Mesenchymal stem cell (in vitro differentiated cells and primary cell): ENCODE results near the gene DOCK2.

Experiments used
- DNase-seq: peaks from one replicate; pipeline ENCODE4 v3.0.0-alpha.2; 2013
- H2AFZ ChIP-seq: one replicate; pipeline ENCODE4 v1.6.1; 2013; ENCODE audit warnings: low read depth, mild to moderate bottlenecking, control low read depth, inconsistent platforms, low read length, moderate library complexity
- H2AK5ac ChIP-seq: 2 replicates; pipeline ENCODE4 v1.6.1; 2013; ENCODE audit warnings: low read length, moderate library complexity, mild to moderate bottlenecking, inconsistent platforms; ENCODE audit not compliant: severe bottlenecking
- H2BK120ac ChIP-seq: one replicate; pipeline ENCODE4 v1.6.1; 2013; ENCODE audit warnings: low read depth, mild to moderate bottlenecking, inconsistent platforms, low read length, moderate library complexity
- H2BK12ac ChIP-seq, 2 experiments: one replicate each; pipeline ENCODE4 v1.6.1; 2013; ENCODE audit warnings: inconsistent platforms in 2 of 2, low read length in 2 of 2, mild to moderate bottlenecking in 2 of 2, moderate library complexity in 2 of 2, control low read depth in 1 of 2
- H2BK15ac ChIP-seq: one replicate; pipeline ENCODE4 v1.6.1; 2013; ENCODE audit warnings: mild to moderate bottlenecking, low read depth, inconsistent platforms; ENCODE audit not compliant: poor library complexity, severe bottlenecking
- H2BK5ac ChIP-seq: 2 replicates; pipeline ENCODE4 v1.6.1; 2013; ENCODE audit warnings: low read depth, mild to moderate bottlenecking, low read length, control low read depth, inconsistent platforms; ENCODE audit not compliant: poor library complexity, severe bottlenecking
- H3K14ac ChIP-seq, 2 experiments: one replicate each; pipeline ENCODE4 v1.6.1; 2013; ENCODE audit warnings: inconsistent platforms in 2 of 2, low read length in 2 of 2, control low read depth in 1 of 2, mild to moderate bottlenecking in 1 of 2, moderate library complexity in 1 of 2
- H3K18ac ChIP-seq, 2 experiments: one replicate each; pipeline ENCODE4 v1.6.1; 2013; ENCODE audit warnings: inconsistent platforms in 2 of 2, low read length in 2 of 2, control low read depth in 1 of 2, low read depth in 1 of 2, mild to moderate bottlenecking in 1 of 2
- H3K23ac ChIP-seq, 2 experiments: one replicate each; pipeline ENCODE4 v1.6.1; 2013; ENCODE audit warnings: inconsistent platforms in 2 of 2, low read length in 2 of 2, mild to moderate bottlenecking in 2 of 2, moderate library complexity in 2 of 2, control low read depth in 1 of 2
- H3K27ac ChIP-seq: 2 replicates; pipeline ENCODE4 v1.5.1; 2013; ENCODE audit warnings: mild to moderate bottlenecking, moderate library complexity, low read length, control low read depth, inconsistent platforms; ENCODE audit not compliant: poor library complexity, severe bottlenecking
- H3K27me3 ChIP-seq, 2 experiments: 2 replicates each; pipeline versions ENCODE4 v1.6.1 to v1.7.0; 2013; ENCODE audit warnings: low read length in 2 of 2, mild to moderate bottlenecking in 2 of 2, moderate library complexity in 2 of 2, control low read depth in 1 of 2, inconsistent platforms in 1 of 2; ENCODE audit not compliant: control insufficient read depth in 1 of 2, insufficient read depth in 1 of 2
- H3K36me3 ChIP-seq, 2 experiments: 2 replicates each; pipeline versions ENCODE4 v1.6.1 to v1.7.0; 2013; ENCODE audit warnings: low read length in 2 of 2, control low read depth in 1 of 2, inconsistent platforms in 1 of 2, low read depth in 1 of 2, mild to moderate bottlenecking in 1 of 2; ENCODE audit not compliant: insufficient read depth in 2 of 2, control insufficient read depth in 1 of 2
- H3K4ac ChIP-seq, 2 experiments: one replicate each; pipeline ENCODE4 v1.6.1; 2013; ENCODE audit warnings: inconsistent platforms in 2 of 2, low read length in 2 of 2, mild to moderate bottlenecking in 2 of 2, moderate library complexity in 2 of 2, control low read depth in 1 of 2, low read depth in 1 of 2
- H3K4me1 ChIP-seq: 2 replicates; pipeline ENCODE4 v1.6.1; 2013; ENCODE audit warnings: low read depth, low read length, control low read depth; ENCODE audit not compliant: control insufficient read depth, insufficient read depth
- H3K4me2 ChIP-seq: 2 replicates; pipeline ENCODE4 v1.6.1; 2013; ENCODE audit warnings: low read length, mild to moderate bottlenecking, inconsistent platforms; ENCODE audit not compliant: poor library complexity, severe bottlenecking
- H3K4me3 ChIP-seq, 2 experiments: 2 replicates each; pipeline versions ENCODE4 v1.5.1 to v1.7.0; 2013; ENCODE audit warnings: low read length in 2 of 2, mild to moderate bottlenecking in 2 of 2, control low read depth in 1 of 2, low read depth in 1 of 2; ENCODE audit not compliant: insufficient read depth in 1 of 2
- H3K79me1 ChIP-seq: replicated peaks from 2 replicates; pipeline ENCODE4 v1.6.1; 2013; ENCODE audit warnings: mild to moderate bottlenecking, control low read depth, low read length, inconsistent platforms; ENCODE audit not compliant: poor library complexity, severe bottlenecking
- H3K9ac ChIP-seq: 2 replicates; pipeline ENCODE4 v1.7.0; 2013; ENCODE audit warnings: mild to moderate bottlenecking, low read length, moderate library complexity
- H3K9me3 ChIP-seq: 2 replicates; pipeline ENCODE4 v1.7.0; 2013; ENCODE audit warnings: mild to moderate bottlenecking, low read length; ENCODE audit not compliant: control insufficient read depth
- H4K8ac ChIP-seq: one replicate; pipeline ENCODE4 v1.6.1; 2013; ENCODE audit warnings: inconsistent platforms, mild to moderate bottlenecking, low read length, moderate library complexity
- H4K91ac ChIP-seq: one replicate; pipeline ENCODE4 v1.6.1; 2013; ENCODE audit warnings: mild to moderate bottlenecking, low read length, inconsistent platforms
- WGBS: methylation state at CpG from one replicate; pipeline ENCODE4 v1.1.7; 2013; ENCODE audit warnings: mixed read lengths; 5-methylcytosine and 5-hydroxymethylcytosine counted together

Gene DOCK2

GRCh38 chr5:169811680-169812079 lies 174.6 kb downstream of the DOCK2 start:
- H2BK15ac ChIP-seq = peak overlapping the region; percentile 13
- H3K4me1 ChIP-seq = peaks cover 11% of the 10 kb centered on the region
- peak overlapping the region; percentile 35 for H4K91ac ChIP-seq
- no peak overlapping the region for H2AK5ac ChIP-seq
- no peak overlapping the region for H3K27ac ChIP-seq
- H3K14ac ChIP-seq = peak overlapping the region in 1 of 2 experiments; percentile 74
- no peak overlapping the region for H2BK120ac ChIP-seq
- no peak overlapping the region for H3K23ac ChIP-seq
- no peaks in the 10 kb centered on the region for H3K9me3 ChIP-seq
- H2BK12ac ChIP-seq = peak overlapping the region; percentile 6 to 79
- DNase-seq = no peak
- no peak overlapping the region for H3K4me2 ChIP-seq
- no peak overlapping the region for H4K8ac ChIP-seq
- 92% methylated on average over 5 of the region's 5 CpGs for WGBS
- H3K4me3 ChIP-seq = peak overlapping the region in 1 of 2 experiments; percentile 11
- peaks cover 1% of the 10 kb centered on the region for H3K79me1 ChIP-seq
- H3K36me3 ChIP-seq = no peaks in the 10 kb centered on the region
- peak overlapping the region in 1 of 2 experiments; percentile 33 for H3K18ac ChIP-seq
- no peak overlapping the region for H3K9ac ChIP-seq
- H3K4ac ChIP-seq = peak overlapping the region in 1 of 2 experiments; percentile 17
- no peak overlapping the region for H2BK5ac ChIP-seq
- H3K27me3 ChIP-seq = peaks cover 0 to 3% of the 10 kb centered on the region in 2 experiments
- no peak overlapping the region for H2AFZ ChIP-seq

DNA sequence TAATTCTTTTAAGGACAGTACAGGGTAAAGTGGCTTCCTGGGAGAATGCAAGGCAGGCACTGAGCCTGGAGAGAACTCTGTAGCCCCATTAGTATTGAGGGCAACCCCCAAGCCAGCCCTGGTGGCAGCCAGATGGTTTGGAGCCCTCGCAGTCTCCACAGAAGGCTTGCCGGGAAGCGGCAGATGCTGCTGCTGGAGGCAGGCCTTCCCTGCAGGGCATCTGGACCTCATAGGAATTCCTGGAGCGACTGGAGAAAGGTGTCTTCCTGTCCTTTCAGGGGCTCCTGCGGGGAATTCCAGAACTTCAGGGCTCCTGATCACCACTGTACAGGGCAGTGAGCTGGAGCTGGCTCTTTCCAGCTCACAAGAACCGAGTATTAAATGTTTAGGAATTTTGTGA lies 175.7 kb downstream of the DOCK2 start:
- Histone ChIP-seq H4K8ac (no peak overlapping the region), H3K27ac (no peak overlapping the region), H3K4me3 (no peak overlapping the region), H2BK5ac (no peak overlapping the region), H3K18ac (no peak overlapping the region), H3K4me2 (no peak overlapping the region), H3K9me3 (no peaks in the 10 kb centered on the region), H2BK15ac (peak overlapping the region; percentile 81), H2AFZ (no peak overlapping the region), H3K9ac (no peak overlapping the region), H3K36me3 (no peaks in the 10 kb centered on the region), H3K79me1 (peaks cover 1% of the 10 kb centered on the region), H3K4ac (no peak overlapping the region), H3K23ac (no peak overlapping the region), H4K91ac (no peak overlapping the region), H2AK5ac (no peak overlapping the region), H3K4me1 (peaks cover 11% of the 10 kb centered on the region), H2BK120ac (no peak overlapping the region), H2BK12ac (no peak overlapping the region), H3K27me3 (peaks cover 0 to 3% of the 10 kb centered on the region in 2 experiments), H3K14ac (no peak overlapping the region)
- DNase-seq = no peak
- 85% methylated on average over 5 of the region's 6 CpGs for WGBS

GRCh38 chr5:169814045-169814444 lies 177.0 kb downstream of the DOCK2 start:
- H4K91ac ChIP-seq = no peak overlapping the region
- H2BK120ac ChIP-seq = no peak overlapping the region
- no peak overlapping the region for H2BK5ac ChIP-seq
- H2AFZ ChIP-seq = no peak overlapping the region
- peaks cover 11% of the 10 kb centered on the region for H3K4me1 ChIP-seq
- H4K8ac ChIP-seq = no peak overlapping the region
- H3K9ac ChIP-seq = no peak overlapping the region
- H3K27ac ChIP-seq = no peak overlapping the region
- H3K36me3 ChIP-seq = no peaks in the 10 kb centered on the region
- no peak overlapping the region for H2AK5ac ChIP-seq
- H2BK15ac ChIP-seq = no peak overlapping the region
- H3K79me1 ChIP-seq = peaks cover 1% of the 10 kb centered on the region
- H3K4me3 ChIP-seq = no peak overlapping the region
- no peak overlapping the region for H3K18ac ChIP-seq
- no peak overlapping the region for H3K23ac ChIP-seq
- no peak for DNase-seq
- no peak overlapping the region for H2BK12ac ChIP-seq
- peaks cover 0 to 3% of the 10 kb centered on the region in 2 experiments for H3K27me3 ChIP-seq
- H3K4me2 ChIP-seq = no peak overlapping the region
- WGBS = 88% methylated on average over 3 of the region's 3 CpGs
- H3K14ac ChIP-seq = no peak overlapping the region
- no peak overlapping the region for H3K4ac ChIP-seq
- H3K9me3 ChIP-seq = no peaks in the 10 kb centered on the region

DNA sequence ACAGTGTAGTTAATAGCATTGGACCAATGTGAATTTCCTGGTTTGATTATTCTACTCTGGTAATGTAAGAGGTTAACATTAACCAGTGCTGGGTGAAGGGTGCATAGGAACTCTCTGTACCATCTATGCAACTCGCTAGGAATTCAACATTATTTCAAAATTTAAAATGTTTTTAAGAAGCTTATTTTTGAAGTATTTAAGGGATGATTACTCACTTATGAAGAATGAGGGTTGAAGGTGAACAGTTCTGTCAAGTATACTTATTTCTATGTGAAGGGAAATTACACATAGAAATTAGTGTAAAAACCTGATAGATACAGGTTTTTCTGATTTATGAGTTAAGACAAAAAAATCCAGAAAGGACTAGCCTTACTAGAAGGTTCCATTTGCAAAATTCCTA lies 177.4 kb downstream of the DOCK2 start:
- Histone ChIP-seq H2BK5ac (no peak overlapping the region), H3K79me1 (peaks cover 1% of the 10 kb centered on the region), H3K9ac (no peak overlapping the region), H3K23ac (no peak overlapping the region), H4K8ac (no peak overlapping the region), H3K4ac (no peak overlapping the region), H3K27ac (peak overlapping the region; percentile 18), H2BK15ac (no peak overlapping the region), H3K27me3 (peaks cover 0 to 2% of the 10 kb centered on the region in 2 experiments), H2AFZ (no peak overlapping the region), H2AK5ac (no peak overlapping the region), H3K4me2 (no peak overlapping the region), H3K18ac (no peak overlapping the region), H3K9me3 (no peaks in the 10 kb centered on the region), H3K14ac (no peak overlapping the region), H3K4me3 (no peak overlapping the region), H3K36me3 (no peaks in the 10 kb centered on the region), H2BK120ac (no peak overlapping the region), H2BK12ac (no peak overlapping the region), H3K4me1 (peaks cover 11% of the 10 kb centered on the region), H4K91ac (no peak overlapping the region)
- no CpG with 5 or more reads among the region's 1 CpG for WGBS
- DNase-seq = no peak
